HG02884 (cell line): ENCODE measurements around the gene FBXO45.
A peak's percentile ranks its signal among the peaks of the same experiment; 100 is the strongest.
"Not testable (repeated sequence)": the region's sequence is repeated elsewhere in the genome, so short reads cannot be mapped to it uniquely, and the experiment has no call there.

Experiments used
- ATAC-seq: cut with Tn5 transposase; IDR thresholded peaks from one replicate; pipeline ENCODE4 v1.9.1; 2021; ENCODE audit warnings: mild to moderate bottlenecking, moderate library complexity; ENCODE audit not compliant: unreplicated experiment

The FBXO45 gene

DNA sequence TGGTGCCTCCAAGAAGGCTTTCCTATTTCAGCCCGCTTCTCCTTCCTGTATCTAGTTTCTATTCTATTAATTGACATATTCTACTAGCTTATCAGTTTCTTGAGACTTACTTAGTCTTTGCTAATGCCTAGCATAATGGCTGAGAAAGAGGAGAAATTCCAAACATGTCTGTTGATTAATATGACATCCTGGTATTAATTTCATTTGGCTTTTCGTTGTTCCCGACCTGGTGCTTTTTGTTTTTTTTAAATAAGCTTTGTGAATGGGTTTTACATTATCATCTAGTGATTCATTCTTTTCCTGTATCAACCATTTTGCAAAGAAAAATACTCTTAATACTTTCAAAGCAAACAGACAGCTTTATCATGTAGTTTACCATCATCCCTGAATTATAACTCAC is 13.2 kb upstream of the FBXO45 start:
- ATAC-seq: no peak

GRCh38 chr3:196557236-196557635 is 11.2 kb upstream of the FBXO45 start:
- ATAC-seq: no peak

GRCh38 chr3:196558476-196558875 is 10.0 kb upstream of the FBXO45 start:
- ATAC-seq: no peak

GRCh38 chr3:196559826-196560225 is 8.6 kb upstream of the FBXO45 start:
- no peak for ATAC-seq

DNA sequence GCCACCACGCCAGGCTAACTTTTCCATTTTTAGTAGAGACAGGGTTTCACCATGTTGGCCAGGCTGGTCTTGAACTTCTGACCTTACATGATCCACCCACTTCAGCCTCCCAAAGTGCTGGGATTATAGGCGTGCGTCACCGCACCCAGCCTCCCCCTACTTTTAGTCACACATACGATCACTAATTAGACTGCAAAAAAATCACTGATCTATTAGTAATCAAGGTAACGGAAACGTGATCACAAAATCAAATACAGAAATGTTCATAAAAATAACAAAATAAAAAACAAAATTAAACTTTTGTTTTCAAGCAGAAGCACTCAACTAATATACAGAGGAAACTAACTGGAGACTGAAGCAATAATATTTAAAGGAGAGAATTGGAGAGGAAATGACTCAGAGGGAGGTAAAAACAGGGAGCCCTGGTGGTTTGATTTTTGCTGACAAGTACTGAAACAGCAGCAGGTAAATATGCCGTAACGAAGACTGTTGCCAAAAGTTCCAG is 4.7 kb upstream of the FBXO45 start:
- ATAC-seq: no peak

DNA sequence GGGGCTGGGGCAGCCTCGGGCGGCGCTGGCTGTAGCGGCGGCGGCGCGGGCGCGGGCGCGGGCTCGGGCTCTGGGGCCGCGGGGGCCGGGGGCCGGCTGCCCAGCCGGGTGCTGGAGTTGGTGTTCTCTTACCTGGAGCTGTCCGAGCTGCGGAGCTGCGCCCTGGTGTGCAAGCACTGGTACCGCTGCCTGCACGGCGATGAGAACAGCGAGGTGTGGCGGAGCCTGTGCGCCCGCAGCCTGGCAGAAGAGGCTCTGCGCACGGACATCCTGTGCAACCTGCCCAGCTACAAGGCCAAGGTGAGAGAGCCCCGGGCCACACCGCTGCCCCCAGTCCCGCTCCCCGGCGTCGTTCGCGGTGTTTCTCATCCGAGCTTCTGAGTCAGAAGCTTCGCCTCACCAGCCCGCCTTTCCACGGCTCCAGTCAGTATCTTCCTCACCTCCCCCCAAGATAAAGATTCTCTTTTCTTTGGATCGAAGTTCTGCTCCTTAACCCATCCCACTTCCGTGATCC is 600 bp downstream of the FBXO45 start:
- peak; percentile 29 for ATAC-seq

DNA sequence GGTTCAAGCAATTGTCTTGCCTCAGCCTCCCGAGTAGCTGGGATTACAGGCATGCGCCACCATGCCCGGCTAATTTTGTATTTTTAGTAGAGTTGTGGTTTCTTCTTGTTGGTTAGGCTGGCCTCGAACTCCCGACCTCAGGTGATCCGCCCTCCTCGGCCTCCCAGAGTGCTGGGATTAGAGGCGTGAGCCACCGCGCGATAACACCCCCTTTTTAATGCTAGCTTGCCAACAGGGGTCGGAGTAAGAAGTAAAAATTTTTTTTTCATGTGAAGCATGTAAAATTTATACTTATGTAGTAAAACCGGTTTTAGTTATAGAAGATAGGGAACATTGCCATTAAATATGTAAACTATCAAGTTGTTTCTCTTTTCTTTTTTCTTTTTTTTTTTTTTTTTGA is 1.9 kb downstream of the FBXO45 start:
- ATAC-seq: not testable (repeated sequence)

DNA sequence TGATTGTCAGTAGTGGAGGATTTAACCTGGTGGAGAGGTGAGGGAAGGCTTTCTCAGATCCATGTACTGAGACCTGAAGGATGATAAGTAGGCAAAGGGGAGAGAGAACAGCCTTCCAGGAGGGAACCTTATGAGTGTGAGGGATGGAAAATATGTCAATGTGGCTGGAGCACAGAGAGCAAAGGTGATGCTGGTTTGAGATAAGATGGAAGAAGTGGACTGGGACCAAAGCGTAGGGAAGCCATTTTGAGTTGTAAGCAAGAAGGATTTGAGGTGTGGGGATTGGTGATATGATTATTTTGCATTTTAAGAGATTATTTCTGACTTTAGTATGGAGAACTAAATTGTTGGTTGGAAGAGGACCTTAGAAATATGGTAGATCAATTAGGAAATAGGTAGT is 3.9 kb downstream of the FBXO45 start:
- no peak for ATAC-seq

DNA sequence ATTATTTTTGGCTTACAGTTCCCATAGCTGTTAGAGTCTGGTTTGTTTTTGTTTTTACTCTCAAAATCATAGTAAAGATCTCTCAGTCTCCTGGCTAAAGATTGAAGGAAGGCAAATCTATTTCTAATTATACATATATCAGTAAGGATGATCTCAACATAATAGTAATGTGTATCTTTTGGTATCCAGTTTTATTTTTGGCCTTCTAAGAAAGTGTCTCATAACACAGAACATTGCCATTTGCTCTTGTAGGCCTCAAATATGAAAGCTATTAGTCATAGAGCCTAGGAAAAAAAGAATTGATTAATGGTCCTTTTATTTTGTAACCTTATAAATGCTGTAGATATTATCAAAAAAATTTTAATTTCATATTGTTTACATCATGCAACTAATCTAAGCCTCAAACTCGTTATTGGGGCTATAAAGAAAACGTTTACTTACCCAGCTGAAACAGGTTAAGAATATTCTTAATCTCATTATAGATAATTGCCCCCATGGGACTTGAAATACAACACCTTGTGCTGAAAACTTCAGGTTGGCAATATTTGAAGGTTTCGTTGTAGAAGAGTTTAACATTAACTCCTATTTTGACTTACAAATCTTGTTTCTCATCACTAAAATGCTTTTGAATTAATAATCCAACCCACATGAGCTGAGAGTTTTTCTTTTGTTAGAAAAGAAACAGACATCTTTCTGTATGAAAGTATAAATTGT is 16.7 kb downstream of the FBXO45 start:
- no peak for ATAC-seq

DNA sequence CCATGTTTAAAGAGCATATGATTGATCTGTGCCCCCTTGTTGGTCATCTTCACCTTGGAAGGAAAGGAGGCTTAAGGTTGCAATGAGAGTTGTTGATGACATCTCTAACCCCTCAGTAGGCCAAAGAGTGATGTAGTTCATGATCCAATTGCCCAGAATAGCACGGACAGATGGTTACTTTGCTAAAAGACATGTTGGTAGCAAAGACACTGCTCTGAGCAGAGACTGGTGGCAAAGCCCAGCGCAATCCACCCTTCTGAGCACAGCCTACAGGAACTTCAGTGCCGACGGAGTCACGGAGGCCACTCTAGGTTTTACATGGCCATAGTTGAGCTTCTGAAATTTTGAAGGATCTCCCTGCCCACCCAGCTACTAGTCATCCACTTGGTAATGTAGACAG is 21.8 kb downstream of the FBXO45 start:
- ATAC-seq: no peak

DNA sequence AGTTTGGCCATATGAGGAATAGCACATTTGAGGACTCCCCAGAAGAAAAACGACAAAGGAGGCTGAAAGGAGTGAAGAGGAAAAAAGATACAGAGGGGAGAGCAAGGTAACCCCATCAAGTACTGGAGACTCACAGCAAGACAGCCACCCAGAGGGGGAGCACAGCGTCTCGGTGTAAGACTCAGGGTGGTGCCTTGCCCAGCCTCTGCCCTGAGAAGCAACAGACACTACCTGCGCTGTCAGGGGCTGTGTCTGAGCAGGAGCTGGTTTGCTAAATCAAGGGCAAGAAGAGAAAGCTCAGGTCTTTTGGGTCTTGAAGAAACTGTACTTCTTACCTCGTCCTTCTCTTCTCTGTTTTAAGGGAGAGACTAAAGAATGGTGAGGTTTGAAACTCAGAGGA is 27.9 kb downstream of the FBXO45 start:
- ATAC-seq: no peak

GRCh38 chr3:196597971-196598733 is 29.7 kb downstream of the FBXO45 start:
- not testable (repeated sequence) for ATAC-seq

DNA sequence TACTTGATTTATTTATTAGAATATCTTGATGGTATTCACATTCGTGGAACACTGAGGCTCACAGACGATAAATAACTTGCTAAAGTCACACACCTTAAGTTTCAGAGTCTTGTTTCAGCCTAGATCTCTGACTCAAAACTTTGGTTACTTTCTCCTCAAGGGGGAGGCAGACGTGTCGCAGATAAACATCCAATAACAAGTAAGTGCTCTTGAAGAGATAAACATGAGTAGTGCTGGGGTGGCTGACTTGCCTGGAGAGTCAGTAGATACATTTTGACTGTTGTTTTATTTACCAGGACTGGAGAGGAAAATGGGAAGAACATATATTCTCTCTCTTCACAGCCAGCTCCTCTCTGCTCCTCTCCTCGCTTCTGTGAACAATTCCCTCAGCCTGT is 31.3 kb downstream of the FBXO45 start:
- ATAC-seq: no peak

DNA sequence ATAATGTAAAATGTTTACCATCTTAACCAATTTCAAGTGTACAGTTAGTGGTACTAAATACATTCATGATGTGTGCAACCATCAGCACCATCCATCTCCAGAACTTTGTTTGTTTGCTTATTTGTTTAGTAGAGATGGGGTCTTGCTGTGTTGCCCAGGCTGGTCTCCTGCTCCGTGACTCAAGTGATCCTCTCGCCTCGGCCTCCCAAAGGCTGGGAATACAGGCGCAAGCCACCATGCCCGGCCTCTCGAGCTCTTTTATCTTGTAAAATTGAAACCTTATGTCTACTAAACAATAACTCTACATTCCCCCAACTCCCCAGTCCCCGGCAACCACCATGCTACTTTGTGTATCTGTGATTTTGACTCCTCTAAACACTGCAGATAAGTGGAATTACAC is 31.9 kb downstream of the FBXO45 start:
- no peak for ATAC-seq

GRCh38 chr3:196602673-196603072 is 34.2 kb downstream of the FBXO45 start:
- ATAC-seq: no peak

GRCh38 chr3:196603683-196604082 is 35.2 kb downstream of the FBXO45 start:
- ATAC-seq: no peak

GRCh38 chr3:196604548-196604947 is 36.1 kb downstream of the FBXO45 start:
- no peak for ATAC-seq

DNA sequence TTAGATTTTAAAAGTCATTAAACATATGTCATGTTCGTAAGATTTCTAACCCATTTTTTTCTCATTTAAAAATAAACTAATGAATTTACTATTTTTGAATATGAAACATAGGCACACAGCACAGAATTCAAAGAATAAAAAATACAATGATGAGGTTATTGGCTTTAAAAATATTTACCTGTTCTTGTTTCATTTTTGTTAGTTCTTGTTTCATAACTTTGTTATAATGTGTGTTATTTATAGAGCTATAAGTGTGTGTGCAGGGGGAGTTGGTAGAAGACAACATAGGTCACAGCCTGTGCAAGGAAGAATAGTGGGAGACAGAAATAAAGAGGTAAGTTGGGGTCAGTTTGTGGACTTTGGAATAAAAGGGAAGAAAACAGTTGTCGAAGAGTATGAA is 40.2 kb downstream of the FBXO45 start:
- no peak for ATAC-seq

DNA sequence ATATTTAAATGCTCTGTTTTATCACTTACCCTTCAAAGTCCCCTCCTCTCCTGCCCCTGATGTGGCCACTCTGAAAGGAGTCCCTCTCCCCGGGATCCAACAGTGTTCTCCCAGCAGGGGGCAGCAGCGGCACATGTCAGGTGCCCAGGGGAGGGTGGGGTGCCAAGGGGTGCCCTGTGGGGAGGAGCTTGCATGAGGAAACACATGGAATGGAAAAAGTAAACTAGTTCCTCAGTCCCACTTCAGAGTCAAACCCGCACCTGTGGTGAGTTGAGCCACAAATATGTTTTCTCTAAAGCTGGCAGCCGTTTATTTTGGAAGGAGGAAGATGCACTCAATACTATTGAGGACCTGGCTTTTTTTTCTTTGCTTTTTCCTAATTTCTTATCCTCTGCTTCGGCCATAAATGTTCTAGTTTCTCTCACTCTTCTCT is 40.9 kb downstream of the FBXO45 start:
- peak; percentile 70 for ATAC-seq

DNA sequence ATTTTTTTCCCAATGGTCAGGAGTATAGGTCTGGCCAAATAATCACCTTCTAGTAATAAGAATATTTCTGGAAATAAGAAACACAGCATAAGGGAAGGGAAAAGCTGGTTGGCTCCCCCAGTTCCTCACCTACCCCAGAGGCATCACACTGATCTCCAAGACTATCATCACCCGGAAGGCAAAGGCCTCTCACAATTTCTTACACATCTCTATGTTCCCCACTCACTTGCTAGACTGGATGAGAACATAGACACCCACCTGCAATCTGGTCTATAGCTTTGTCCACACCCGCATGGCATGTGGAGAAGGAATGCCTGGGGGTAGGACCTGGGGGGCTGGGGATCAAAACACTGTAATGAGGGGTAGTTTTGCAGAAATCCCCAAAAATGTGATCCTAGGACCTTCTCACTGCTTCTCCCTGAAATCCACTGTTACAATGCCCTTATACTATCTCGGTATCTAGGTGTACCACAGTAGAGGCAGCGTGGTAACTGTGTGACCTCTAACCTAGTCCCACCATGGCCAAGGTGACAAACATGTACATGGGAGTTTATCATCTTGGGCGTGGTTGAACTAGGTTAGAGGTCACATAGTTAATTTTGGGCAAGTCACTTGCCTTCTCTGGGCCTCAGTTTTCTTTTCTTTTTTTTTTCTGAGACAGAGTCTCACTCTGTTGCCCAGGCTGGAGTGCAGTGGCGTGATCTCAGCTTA is 41.5 kb downstream of the FBXO45 start:
- ATAC-seq: no peak

DNA sequence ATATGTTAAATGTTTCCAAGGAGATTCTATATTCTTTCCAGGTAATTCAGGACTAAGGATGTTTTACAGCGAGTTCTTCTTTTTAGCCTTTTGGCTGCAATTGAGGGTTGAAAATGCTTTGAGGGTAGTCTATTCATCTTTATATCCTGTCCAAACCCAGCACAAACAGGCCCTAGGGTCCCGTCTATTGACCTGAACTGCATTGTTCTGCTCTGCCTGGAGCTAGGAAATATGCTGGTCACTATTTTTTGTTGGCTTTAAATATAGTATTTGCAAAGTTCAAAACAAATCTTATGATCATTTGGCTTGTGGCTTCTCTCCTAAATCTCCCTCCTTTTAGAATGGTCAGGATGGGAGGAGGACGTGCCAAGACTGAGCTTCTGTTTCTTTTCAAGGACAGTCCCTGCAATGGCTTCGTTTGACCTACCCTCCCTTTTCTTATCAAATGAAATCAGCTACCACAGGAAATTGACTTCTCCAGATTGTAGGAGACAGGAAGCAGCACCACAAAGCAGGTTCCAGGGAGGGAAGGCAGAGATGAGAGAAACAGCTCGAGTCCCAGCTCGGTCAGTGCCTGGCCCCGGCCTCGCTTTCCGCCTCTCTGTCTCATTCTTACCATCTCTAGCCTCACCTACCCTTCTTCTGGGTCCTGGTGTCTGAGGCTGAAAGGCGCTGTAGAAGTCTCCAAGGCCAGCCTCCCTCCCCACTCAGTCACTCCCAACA is 43.5 kb downstream of the FBXO45 start:
- no peak for ATAC-seq
